Loucy (cell line): Measurements from ENCODE around the gene CNKSR2.

ENCODE experiments used
- CTCF ChIP-seq: fragments of 200-600 bp; sonication (generic); conservative IDR thresholded peaks from 2 replicates; pipeline ENCODE4 v1.5.1; 2014; ENCODE audit warnings: mild to moderate bottlenecking, antibody characterized with exemption, low read length
- EZH2phosphoT487 ChIP-seq: fragments of 200-600 bp; IDR thresholded peaks from 2 replicates; pipeline ENCODE4 v1.6.1; 2018; ENCODE audit warnings: antibody characterized with exemption, mild to moderate bottlenecking, moderate library complexity, borderline replicate concordance

GRCh38 chrX:21616386-21616785 lies 242.2 kb downstream of the CNKSR2 start:
- no peak for TF ChIP-seq CTCF
- TF ChIP-seq EZH2phosphoT487: no peak
